GM18520 (cell line): ENCODE results near the gene TREM1.

ENCODE experiments used
- ATAC-seq: cut with Tn5 transposase; IDR thresholded peaks from one replicate; pipeline ENCODE4 v1.9.1; 2021; ENCODE audit not compliant: unreplicated experiment

Gene TREM1

GRCh38 chr6:41286544-41287346 lies at the start of gene TREM1:
TSS of gene TREM1 (minus strand) at chr6:41286682. CDS start at chr6:41286655, 27 bp downstream.
- no peak for ATAC-seq

- ATAC-seq, result no peak
These were observed 49.5 kb upstream of the TREM1 start for GRCh38 chr6:41335943-41336342.

- ATAC-seq, result no peak
These were observed 48.8 kb upstream of the TREM1 start, which contains the start of gene NCR2 for GRCh38 chr6:41335296-41335695. TSS of gene NCR2 (plus strand) at chr6:41335608. CDS start at chr6:41335877, 269 bp downstream.

GRCh38 chr6:41334482-41335040 lies 48.1 kb upstream of the TREM1 start:
- no peak for ATAC-seq

GRCh38 chr6:41332842-41333736 lies 46.6 kb upstream of the TREM1 start:
- no peak for ATAC-seq

- no peak for ATAC-seq
These were observed 45.8 kb upstream of the TREM1 start for GRCh38 chr6:41332241-41332640.

- no peak for ATAC-seq
These were observed 45.1 kb upstream of the TREM1 start for GRCh38 chr6:41331401-41332150.

GRCh38 chr6:41327177-41327576 lies 40.7 kb upstream of the TREM1 start:
- ATAC-seq, result no peak

- no peak for ATAC-seq
These were observed 39.6 kb upstream of the TREM1 start for GRCh38 chr6:41326092-41326491.

GRCh38 chr6:41325446-41326066 lies 39.1 kb upstream of the TREM1 start:
- ATAC-seq, result no peak

- ATAC-seq, result no peak
These were observed 34.7 kb upstream of the TREM1 start for GRCh38 chr6:41321183-41321582.

- ATAC-seq, result peak; percentile 70
These were observed 32.4 kb upstream of the TREM1 start for GRCh38 chr6:41318654-41319565.

GRCh38 chr6:41318261-41318653 lies 31.8 kb upstream of the TREM1 start:
- ATAC-seq, result no peak

- no peak for ATAC-seq
These were observed 29.6 kb upstream of the TREM1 start for GRCh38 chr6:41315943-41316620.

- ATAC-seq, result no peak
These were observed 28.7 kb upstream of the TREM1 start for GRCh38 chr6:41315203-41315602.

GRCh38 chr6:41306187-41306854 lies 19.8 kb upstream of the TREM1 start:
- ATAC-seq, result no peak

- ATAC-seq, result no peak
These were observed 16.2 kb upstream of the TREM1 start for GRCh38 chr6:41302638-41303037.

GRCh38 chr6:41298785-41299502 lies 12.5 kb upstream of the TREM1 start:
- no peak for ATAC-seq
